Measurements from ENCODE around the gene MESD.
"Not testable (repeated sequence)": the region's sequence is repeated elsewhere in the genome, so short reads cannot be mapped to it uniquely, and the experiment has no call there.

GRCh38 chr15:80965454-80965853 lies 24.2 kb downstream of the MESD start:
- not testable (repeated sequence) for TF ChIP-seq POLR2A, POLR2AphosphoS5 (IDR thresholded peaks at IDR 0.05; ENCODE audit: low read depth, low read length)

Data from GM12891 (cell line).